ENCODE measurements around the gene PRR20D. TPM values are rescaled to one million over a fixed set of nuclear protein-coding genes. Genes with fewer than 3 reads are reported as not detected.

PRR20D gene
- total RNA-seq, 6 experiments from 2014 or later = not detected

- Mint-ChIP-seq H3K27me3 (ENCODE audit: insufficient read depth) (no peaks in the 10 kb centered on the region; the same call in 1 of the 2 replicates), H3K4me3 (no peak overlapping the region), H3K27ac (no peak overlapping the region), H3K9me3 (no peaks in the 10 kb centered on the region; the same call in 1 of the 2 replicates), H3K4me1 (ENCODE audit: low read depth) (no peaks in the 10 kb centered on the region), H3K36me3 (ENCODE audit: low read depth) (no peaks in the 10 kb centered on the region)
- DNase-seq = no peak
- no peak for TF ChIP-seq CTCF (IDR thresholded peaks at IDR 0.05)
These were observed 52.6 kb downstream of the PRR20D start for GRCh38 chr13:57212989-57213388.

Other genes with a start within 250 kb of the PRR20D start
- gene PRR20A, start 19.7 kb upstream of the PRR20D start, total RNA-seq (2021; fragmentation: NEBNext Ultra II Directional; extraction: Animal tissue kit (Norgen Biotek cat#: 25700)) = not detected
- not detected for gene PRR20B, start 13.1 kb upstream of the PRR20D start, total RNA-seq (2021; fragmentation: NEBNext Ultra II Directional; extraction: Animal tissue kit (Norgen Biotek cat#: 25700))
- not detected for gene PRR20C, start 6.6 kb upstream of the PRR20D start, total RNA-seq (2021; fragmentation: NEBNext Ultra II Directional; extraction: Animal tissue kit (Norgen Biotek cat#: 25700))
- not detected for gene PRR20E, start 6.6 kb downstream of the PRR20D start, total RNA-seq (2021; fragmentation: NEBNext Ultra II Directional; extraction: Animal tissue kit (Norgen Biotek cat#: 25700))